Mammary epithelial cell (primary cell): ENCODE measurements around the gene ATP8A2.

ENCODE experiments used
- EZH2 ChIP-seq: IDR thresholded peaks from 2 replicates; pipeline ENCODE4 v1.6.1; 2012; ENCODE audit warnings: low read length, inconsistent platforms, borderline replicate concordance
- TF ChIP-seq, protein P1 (sequence below), 2 donors: IDR thresholded peaks in 1 of 2; conservative IDR thresholded peaks in 1 of 2; 2 replicates each; pipeline ENCODE4 v1.5.1; 2011 to 2012; ENCODE audit warnings: inconsistent platforms in 2 of 2, low read length in 2 of 2, mild to moderate bottlenecking in 2 of 2, control low read depth in 1 of 2, low read depth in 1 of 2; ENCODE audit not compliant: insufficient read depth in 1 of 2; ENCODE audit errors: extremely low read depth in 1 of 2

DNA sequence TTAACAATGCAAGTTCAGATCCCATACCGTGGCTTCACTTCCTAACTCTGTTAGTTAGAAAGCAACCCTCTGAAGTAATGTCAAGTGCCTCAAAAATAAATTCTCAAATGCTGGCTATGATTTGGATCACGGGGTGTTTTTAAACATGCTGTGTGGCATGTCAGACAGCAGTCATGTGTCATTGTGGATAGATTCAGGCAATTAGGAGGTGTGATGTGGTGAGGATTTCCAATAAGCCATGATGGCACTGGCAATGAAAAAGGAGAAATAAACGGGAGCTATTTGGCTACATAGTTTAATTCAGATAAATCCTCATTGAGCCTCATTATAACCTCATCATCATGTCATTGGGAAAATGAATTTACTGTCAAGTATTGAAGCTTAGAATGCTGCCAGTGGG lies 130.3 kb downstream of the ATP8A2 start:
- TF ChIP-seq, protein P1, sequence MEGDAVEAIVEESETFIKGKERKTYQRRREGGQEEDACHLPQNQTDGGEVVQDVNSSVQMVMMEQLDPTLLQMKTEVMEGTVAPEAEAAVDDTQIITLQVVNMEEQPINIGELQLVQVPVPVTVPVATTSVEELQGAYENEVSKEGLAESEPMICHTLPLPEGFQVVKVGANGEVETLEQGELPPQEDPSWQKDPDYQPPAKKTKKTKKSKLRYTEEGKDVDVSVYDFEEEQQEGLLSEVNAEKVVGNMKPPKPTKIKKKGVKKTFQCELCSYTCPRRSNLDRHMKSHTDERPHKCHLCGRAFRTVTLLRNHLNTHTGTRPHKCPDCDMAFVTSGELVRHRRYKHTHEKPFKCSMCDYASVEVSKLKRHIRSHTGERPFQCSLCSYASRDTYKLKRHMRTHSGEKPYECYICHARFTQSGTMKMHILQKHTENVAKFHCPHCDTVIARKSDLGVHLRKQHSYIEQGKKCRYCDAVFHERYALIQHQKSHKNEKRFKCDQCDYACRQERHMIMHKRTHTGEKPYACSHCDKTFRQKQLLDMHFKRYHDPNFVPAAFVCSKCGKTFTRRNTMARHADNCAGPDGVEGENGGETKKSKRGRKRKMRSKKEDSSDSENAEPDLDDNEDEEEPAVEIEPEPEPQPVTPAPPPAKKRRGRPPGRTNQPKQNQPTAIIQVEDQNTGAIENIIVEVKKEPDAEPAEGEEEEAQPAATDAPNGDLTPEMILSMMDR (conservative IDR thresholded peaks at IDR 0.05 in 1 of 2, IDR thresholded peaks at IDR 0.05 in 1 of 2; ENCODE audit: extremely low read depth in 1 of 2, insufficient read depth in 1 of 2, low read depth in 1 of 2, low read length in 2 of 2) = no peak
- no peak for TF ChIP-seq EZH2
